K562 (cell line): ENCODE measurements around the gene ZNF487. TPM values are rescaled to one million over a fixed set of nuclear protein-coding genes. Genes with fewer than 3 reads are reported as not detected.
A peak's percentile ranks its signal among the peaks of the same experiment; 100 is the strongest.
"Not testable (repeated sequence)": the region's sequence is repeated elsewhere in the genome, so short reads cannot be mapped to it uniquely, and the experiment has no call there.

Source experiments
- ATAC-seq: fragments of 200-7000 bp; cut with Tn5 transposase; 3 replicates; pipeline ENCODE4 v1.9.1; 2020; ENCODE audit warnings: moderate library complexity
- BruUV-seq: library from RNA; stranded (reverse); fragments of 400-500 nt; replicated peaks from 2 replicates; lab custom pipeline; 2021; lab: Mats Ljungman, UMichigan
- CTCF ChIA-PET: fragments of 300-600 bp; formaldehyde crosslinking; extraction: SDS; loops from one replicate; lab custom pipeline; 2021; ENCODE audit warnings: low intra/inter-chr PET ratio; lab: Yijun Ruan, JAX
- POLR2A ChIA-PET: fragments of 300-600, 350-650 bp; sonication (Branson Sonifier 250); formaldehyde crosslinking; extraction: SDS; loops from one replicate; lab custom pipeline; 2021; ENCODE audit warnings: antibody characterized with exemption, inconsistent platforms; lab: Yijun Ruan, JAX
- DNase-seq, 4 experiments: peaks; one replicate each; pipeline versions ENCODE4 v3.0.0 to v3.0.0-alpha.2; 2011 to 2018; ENCODE audit warnings: low spot score in 3 of 4, mixed read lengths in 3 of 4; ENCODE audit errors: extremely low read depth in 1 of 4
- FAIRE-seq: peaks from 2 replicates; lab custom pipeline; 2011; peaks lifted over from hg19 to GRCh38; lab: Jason Lieb, UNC
- H2AFZ ChIP-seq: 2 replicates; pipeline ENCODE4 v1.6.0; 2011; ENCODE audit warnings: low read depth, low read length, control low read depth, inconsistent platforms
- H3K27ac ChIP-seq: fragments of 200-600 bp; 3 replicates; pipeline ENCODE4 v1.8.0; 2011; ENCODE audit warnings: low read depth, mild to moderate bottlenecking, control low read depth, inconsistent platforms, low read length, moderate library complexity, mixed read lengths; ENCODE audit errors: extremely low read depth
- H3K27me3 ChIP-seq, 2 experiments: fragments of 300-600 bp in 1 of 2; 2 replicates in 1 of 2; 3 replicates in 1 of 2; pipeline versions ENCODE4 v1.6.0 to v1.8.0; 2011; ENCODE audit warnings: inconsistent platforms in 2 of 2, low read length in 2 of 2, mild to moderate bottlenecking in 1 of 2, mixed read lengths in 1 of 2, moderate library complexity in 1 of 2; ENCODE audit not compliant: control insufficient read depth in 2 of 2, insufficient read depth in 2 of 2
- H3K36me3 ChIP-seq: fragments of 300-600 bp; 3 replicates; pipeline ENCODE4 v1.8.0; 2011; ENCODE audit warnings: mild to moderate bottlenecking, low read length, inconsistent platforms; ENCODE audit not compliant: control insufficient read depth, insufficient read depth
- H3K4me1 ChIP-seq, 2 experiments: fragments of 200-600 bp in 1 of 2; replicated peaks in 1 of 2; 2 replicates in 1 of 2; 3 replicates in 1 of 2; pipeline versions ENCODE4 v1.5.1 to v1.8.0; 2011; ENCODE audit warnings: inconsistent platforms in 2 of 2, low read length in 2 of 2, mild to moderate bottlenecking in 1 of 2, mixed read lengths in 1 of 2, moderate library complexity in 1 of 2; ENCODE audit not compliant: control insufficient read depth in 2 of 2, insufficient read depth in 2 of 2
- H3K4me2 ChIP-seq: 2 replicates; pipeline ENCODE4 v1.6.1; 2011; ENCODE audit warnings: low read length, control low read depth, inconsistent platforms, mixed read lengths; ENCODE audit not compliant: insufficient read depth
- H3K4me3 ChIP-seq: fragments of 200-600 bp; sonication (generic), shearing (Covaris generic); 2 replicates; pipeline ENCODE4 v1.5.1; 2016; ENCODE audit warnings: control low read depth, inconsistent platforms
- H3K79me2 ChIP-seq: fragments of 200-600 bp; 3 replicates; pipeline ENCODE4 v1.8.0; 2011; ENCODE audit warnings: low read length, inconsistent platforms; ENCODE audit not compliant: control insufficient read depth, insufficient read depth
- H3K9ac ChIP-seq, 2 experiments: 2 replicates each; pipeline versions ENCODE4 v1.6.0 to v1.6.1; 2011; ENCODE audit warnings: low read depth in 2 of 2, low read length in 2 of 2, control low read depth in 1 of 2, inconsistent platforms in 1 of 2, mild to moderate bottlenecking in 1 of 2, mixed read lengths in 1 of 2; ENCODE audit not compliant: insufficient read depth in 1 of 2
- H3K9me1 ChIP-seq: one replicate; pipeline ENCODE4 v1.6.0; 2011; ENCODE audit warnings: inconsistent platforms, mild to moderate bottlenecking, low read length, moderate library complexity; ENCODE audit not compliant: control insufficient read depth, insufficient read depth
- H3K9me3 ChIP-seq: replicated peaks from 2 replicates; pipeline ENCODE4 v1.5.1; 2011; ENCODE audit warnings: low read depth, low read length, inconsistent platforms; ENCODE audit not compliant: control insufficient read depth, insufficient read depth
- H4K20me1 ChIP-seq: replicated peaks from 2 replicates; pipeline ENCODE4 v1.6.1; 2011; ENCODE audit warnings: low read length, inconsistent platforms, mixed read lengths; ENCODE audit not compliant: control insufficient read depth, insufficient read depth
- WGBS: fragments of 100-300 bp; shearing (Covaris generic); methylation state at CpG from one replicate; pipeline ENCODE4 v1.1.6; 2016; ENCODE audit warnings: low coverage, mixed read lengths; ENCODE audit not compliant: insufficient coverage; ENCODE audit errors: missing lambda C conversion rate; 5-methylcytosine and 5-hydroxymethylcytosine counted together
- in situ Hi-C: fragments of 300-500 bp; cut with MboI; formaldehyde crosslinking; loops from 4 replicates; pipeline ENCODE4 v1.15.0; 2018; ENCODE audit warnings: inconsistent platforms, mixed read lengths
- intact Hi-C: fragments of 100-400 bp; cut with micrococcal nuclease; formaldehyde crosslinking; loops from 2 replicates; pipeline ENCODE4 v1.14.2; 2022
- polyA plus RNA-seq, 8 experiments: library from polyadenylated mRNA; depleted of rRNA in 4 of 8; stranded (reverse) in 5 of 8; unstranded in 3 of 8; fragments of >200 nt; fragmentation: Nextera tagmentation in 2 of 8; fragmentation: Illumina TruSeq in 1 of 8; extraction: Ambion mirVana in 2 of 8; extraction: Trizol in 1 of 8; gene quantifications; 2 replicates each; pipeline versions ENCODE4 v1.2.1 to v1.2.3, GENCODE V29; 2011 to 2014; ENCODE audit warnings: inconsistent platforms in 1 of 8, missing spikeins in 1 of 8
- total RNA-seq, 7 experiments: library from RNA; depleted of rRNA in 6 of 7; stranded (reverse); fragments of >200 nt in 6 of 7; fragmentation: Illumina TruSeq in 2 of 7; extraction: Trizol in 2 of 7; gene quantifications; 2 replicates each; pipeline versions ENCODE4 v1.2.1 to v1.2.3, GENCODE V29; 2011 to 2021; ENCODE audit warnings: low replicate concordance in 1 of 7
- TF ChIP-seq, protein P1 (sequence below): sonication (generic); formaldehyde crosslinking; IDR thresholded peaks from 2 replicates; pipeline ENCODE4 v1.8.1; 2023; ENCODE audit warnings: mild to moderate bottlenecking, missing genetic modification reagents

The ZNF487 gene
- total and polyA plus RNA-seq, 9 of the 15 experiments (the other 6 are each of a cell fraction or from before 2014, with no cell fraction given), result 1.9 to 6.5 (median 4.2) TPM

DNA sequence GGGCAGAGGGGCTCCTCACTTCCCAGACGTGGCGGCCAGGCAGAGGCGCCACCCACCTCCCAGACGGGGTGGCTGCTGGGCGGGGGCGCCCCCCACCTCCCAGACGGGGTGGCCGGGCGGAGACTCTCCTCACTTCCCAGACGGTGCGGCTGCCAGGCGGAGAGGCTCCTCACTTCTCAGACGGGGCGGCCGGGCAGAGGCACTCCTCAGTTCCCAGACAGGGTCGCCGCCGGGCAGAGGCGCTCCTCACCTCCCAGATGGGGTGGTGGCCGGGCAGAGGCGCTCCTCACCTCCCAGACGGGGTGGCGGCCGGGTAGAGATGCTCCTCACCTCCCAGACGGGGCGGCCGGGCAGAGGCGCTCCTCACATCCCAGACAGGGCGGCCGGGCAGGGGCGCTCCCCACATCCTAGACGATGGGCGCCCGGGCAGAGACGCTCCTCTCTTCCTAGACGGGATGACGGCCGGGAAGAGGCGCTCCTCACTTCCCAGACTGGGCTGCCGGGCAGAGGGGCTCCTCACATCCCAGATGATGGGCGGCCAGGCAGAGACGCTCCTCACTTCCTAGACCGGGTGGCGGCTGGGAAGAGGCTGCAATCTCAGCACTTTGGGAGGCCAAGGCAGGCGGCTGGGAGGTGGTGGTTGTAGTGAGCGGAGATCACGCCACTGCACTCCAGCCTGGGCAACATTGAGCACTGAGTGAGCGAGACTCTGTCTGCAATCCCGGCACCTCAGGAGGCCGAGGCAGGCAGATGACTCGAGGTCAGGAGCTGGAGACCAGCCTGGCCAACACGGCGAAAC lies 9.5 kb downstream of the ZNF487 start:
- intact Hi-C loops, POLR2A ChIA-PET, H3K9ac ChIP-seq, FAIRE-seq, BruUV-seq, H3K4me3 ChIP-seq, H2AFZ ChIP-seq, CTCF ChIA-PET, H3K27me3 ChIP-seq, H3K27ac ChIP-seq, H3K79me2 ChIP-seq, DNase-seq, H3K9me3 ChIP-seq, H4K20me1 ChIP-seq, ATAC-seq, H3K4me2 ChIP-seq, in situ Hi-C loops, H3K9me1 ChIP-seq, H3K4me1 ChIP-seq, H3K36me3 ChIP-seq: not testable (repeated sequence)
- TF ChIP-seq, protein P1, sequence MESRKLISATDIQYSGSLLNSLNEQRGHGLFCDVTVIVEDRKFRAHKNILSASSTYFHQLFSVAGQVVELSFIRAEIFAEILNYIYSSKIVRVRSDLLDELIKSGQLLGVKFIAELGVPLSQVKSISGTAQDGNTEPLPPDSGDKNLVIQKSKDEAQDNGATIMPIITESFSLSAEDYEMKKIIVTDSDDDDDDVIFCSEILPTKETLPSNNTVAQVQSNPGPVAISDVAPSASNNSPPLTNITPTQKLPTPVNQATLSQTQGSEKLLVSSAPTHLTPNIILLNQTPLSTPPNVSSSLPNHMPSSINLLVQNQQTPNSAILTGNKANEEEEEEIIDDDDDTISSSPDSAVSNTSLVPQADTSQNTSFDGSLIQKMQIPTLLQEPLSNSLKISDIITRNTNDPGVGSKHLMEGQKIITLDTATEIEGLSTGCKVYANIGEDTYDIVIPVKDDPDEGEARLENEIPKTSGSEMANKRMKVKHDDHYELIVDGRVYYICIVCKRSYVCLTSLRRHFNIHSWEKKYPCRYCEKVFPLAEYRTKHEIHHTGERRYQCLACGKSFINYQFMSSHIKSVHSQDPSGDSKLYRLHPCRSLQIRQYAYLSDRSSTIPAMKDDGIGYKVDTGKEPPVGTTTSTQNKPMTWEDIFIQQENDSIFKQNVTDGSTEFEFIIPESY (CRISPR knock-in tag), result peak; percentile 91
- WGBS, result 78% methylated on average over 26 of the region's 53 CpGs
